Testis (tissue), 2 donors: Measurements from ENCODE around the gene SH3RF3.
"Not testable (repeated sequence)": the region's sequence is repeated elsewhere in the genome, so short reads cannot be mapped to it uniquely, and the experiment has no call there.

ENCODE experiments used
- CTCF ChIP-seq, 3 experiments: fragments of 450-650 bp in 2 of 3; fragments of 200-600 bp in 1 of 3; sonication (generic) in 1 of 3; IDR thresholded peaks; one replicate each; pipeline ENCODE4 v1.5.1; 2016 to 2019; ENCODE audit warnings: antibody characterized with exemption in 3 of 3, mild to moderate bottlenecking in 2 of 3, moderate library complexity in 1 of 3
- POLR2A ChIP-seq: fragments of 450-650 bp; IDR thresholded peaks from one replicate; pipeline ENCODE4 v1.6.1; 2017; ENCODE audit warnings: antibody characterized with exemption, mild to moderate bottlenecking, moderate library complexity

GRCh38 chr2:109221316-109221715, 92.3 kb downstream of the SH3RF3 start:
- TF ChIP-seq CTCF (IDR thresholded peaks at IDR 0.05); POLR2A: not testable (repeated sequence)
